Myocyte (in vitro differentiated cells): ENCODE results near the gene IL21. TPM values are rescaled to one million over a fixed set of nuclear protein-coding genes. Genes with fewer than 3 reads are reported as not detected.
A peak's percentile ranks its signal among the peaks of the same experiment; 100 is the strongest.
"Not testable (repeated sequence)": the region's sequence is repeated elsewhere in the genome, so short reads cannot be mapped to it uniquely, and the experiment has no call there.

Source experiments
- DNase-seq: peaks from one replicate; pipeline ENCODE4 v3.0.0-alpha.2; 2012; ENCODE audit warnings: low read depth
- polyA plus RNA-seq: library from polyadenylated mRNA; unstranded; fragments of >200 nt; gene quantifications from one replicate; pipeline ENCODE4 v1.2.1, GENCODE V29; 2012; ENCODE audit warnings: missing spikeins
- total RNA-seq: library from RNA; depleted of rRNA; stranded (reverse); fragments of >200 nt; gene quantifications from 2 replicates; pipeline ENCODE4 v1.2.3, GENCODE V29; 2014

IL21 gene
- total RNA-seq = not detected in 2 replicates
- polyA plus RNA-seq = not detected

DNA sequence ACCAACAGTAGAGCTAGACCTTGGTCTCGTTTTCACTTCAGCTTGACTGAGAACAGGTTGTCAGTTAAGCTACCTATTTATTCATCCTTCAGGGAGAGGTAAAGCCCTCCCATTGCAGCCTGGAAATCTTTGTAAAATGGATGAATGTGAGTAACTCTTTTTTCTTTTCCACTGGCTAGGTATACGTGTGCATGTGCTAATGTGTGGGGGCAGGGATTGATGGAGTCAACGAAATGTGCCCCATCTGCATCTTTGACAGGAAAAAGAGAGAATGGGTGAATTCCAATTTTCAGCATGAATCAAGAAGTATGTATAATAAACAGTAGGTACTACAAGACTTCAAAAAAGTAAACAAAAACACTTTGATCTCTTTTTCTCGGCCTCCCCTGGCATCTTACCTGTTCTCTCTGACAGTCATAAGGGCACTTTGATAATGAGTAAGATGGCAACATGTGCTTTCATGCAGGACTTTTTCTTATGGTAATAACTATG is at the start of gene IL21:
TSS of gene IL21 (minus strand) at position 51 of the 492 bp plus-strand sequence. CDS start 55 bp downstream, outside the sequence.
- DNase-seq = no peak

DNA sequence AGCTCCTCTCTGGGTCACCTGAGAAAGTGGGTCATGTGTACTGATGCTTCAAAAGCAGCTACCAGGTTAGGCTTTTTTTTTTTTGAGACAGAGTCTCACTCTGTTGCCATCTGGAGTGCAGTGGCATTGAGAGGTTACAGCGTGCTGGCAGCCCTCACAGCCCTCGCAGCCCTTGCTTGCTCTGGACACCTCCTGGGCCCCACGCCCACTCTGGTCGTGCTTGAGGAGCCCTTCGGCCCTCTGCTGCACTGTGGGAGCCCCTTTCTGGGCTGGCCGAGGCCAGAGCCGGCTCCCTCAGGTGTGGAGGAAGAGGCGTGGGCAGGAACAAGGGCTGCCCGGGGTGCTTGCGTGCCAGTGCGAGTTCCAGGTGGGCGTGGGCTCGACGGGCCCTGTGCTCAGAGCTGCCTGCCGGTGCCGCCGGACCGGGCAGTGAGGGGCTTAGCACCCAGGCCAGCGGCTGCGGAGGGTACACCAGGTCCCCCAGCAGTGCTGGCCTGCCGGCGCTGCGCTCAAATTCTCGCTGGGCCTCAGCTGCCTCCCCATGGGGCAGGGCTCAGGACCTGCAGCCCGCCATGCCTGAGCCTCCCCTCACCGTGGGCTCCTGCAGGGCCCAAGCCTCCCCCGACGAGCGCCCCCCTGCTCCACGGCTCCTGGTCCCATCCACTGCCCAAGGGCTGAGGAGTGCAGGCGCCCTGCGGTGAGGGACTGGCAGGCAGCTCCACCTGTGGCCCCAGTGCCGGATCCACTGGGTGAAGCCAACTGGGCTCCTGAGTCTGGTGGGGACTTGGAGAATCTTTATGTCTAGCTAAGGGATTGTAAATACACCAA is 49.3 kb upstream of the IL21 start:
- no peak for DNase-seq

DNA sequence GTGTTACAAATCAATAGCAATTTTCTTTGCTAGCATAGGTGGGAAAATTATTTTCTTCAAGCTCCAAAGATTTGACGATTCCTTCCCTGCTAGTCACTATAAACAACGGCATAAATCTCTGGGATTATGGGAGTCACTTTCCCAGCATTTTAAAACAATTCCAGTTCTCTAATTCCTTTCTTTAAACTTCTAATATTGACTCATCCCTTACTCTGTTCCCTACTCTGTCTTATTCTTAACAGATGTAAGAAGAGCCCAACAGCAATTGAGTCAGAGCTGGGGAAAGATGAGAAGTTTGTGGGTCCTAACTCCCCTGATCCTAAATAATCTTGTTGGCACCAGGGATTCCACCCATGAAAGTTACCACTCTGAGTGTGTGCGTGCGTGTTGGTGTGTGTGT is 47.4 kb upstream of the IL21 start:
- DNase-seq = peak; percentile 62

DNA sequence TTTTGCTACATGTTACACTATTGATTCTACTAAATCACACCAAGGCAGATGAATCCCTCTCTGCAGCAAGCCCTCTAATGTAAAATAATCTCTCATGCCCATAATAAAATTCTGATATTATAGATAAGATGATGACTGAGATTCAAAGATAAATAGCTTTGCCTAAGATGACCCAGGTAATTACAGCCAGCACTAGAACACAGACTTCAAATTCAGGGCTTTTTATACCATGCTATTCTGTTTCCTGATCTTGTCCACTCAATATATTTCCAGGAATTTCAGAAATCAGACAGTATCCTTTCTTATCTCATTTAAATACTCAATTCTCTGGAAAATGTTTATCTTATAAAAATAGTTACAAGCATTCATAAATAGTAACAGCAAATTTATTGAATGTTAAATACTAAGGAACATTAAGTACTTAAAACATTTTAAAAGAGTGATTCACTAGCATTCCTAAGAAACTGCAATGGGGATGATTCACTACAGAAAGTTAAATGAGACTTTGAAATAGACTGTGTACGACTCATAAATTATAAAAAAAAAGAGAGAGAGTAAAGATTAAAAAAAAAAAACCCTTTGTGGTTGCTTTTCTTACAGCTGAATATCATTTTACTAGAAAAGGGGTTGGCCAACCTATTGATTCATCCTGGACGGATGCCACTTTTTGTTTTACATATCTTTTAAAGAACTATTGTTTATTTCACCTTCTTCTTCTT is 45.8 kb upstream of the IL21 start:
- peak; percentile 64 for DNase-seq

DNA sequence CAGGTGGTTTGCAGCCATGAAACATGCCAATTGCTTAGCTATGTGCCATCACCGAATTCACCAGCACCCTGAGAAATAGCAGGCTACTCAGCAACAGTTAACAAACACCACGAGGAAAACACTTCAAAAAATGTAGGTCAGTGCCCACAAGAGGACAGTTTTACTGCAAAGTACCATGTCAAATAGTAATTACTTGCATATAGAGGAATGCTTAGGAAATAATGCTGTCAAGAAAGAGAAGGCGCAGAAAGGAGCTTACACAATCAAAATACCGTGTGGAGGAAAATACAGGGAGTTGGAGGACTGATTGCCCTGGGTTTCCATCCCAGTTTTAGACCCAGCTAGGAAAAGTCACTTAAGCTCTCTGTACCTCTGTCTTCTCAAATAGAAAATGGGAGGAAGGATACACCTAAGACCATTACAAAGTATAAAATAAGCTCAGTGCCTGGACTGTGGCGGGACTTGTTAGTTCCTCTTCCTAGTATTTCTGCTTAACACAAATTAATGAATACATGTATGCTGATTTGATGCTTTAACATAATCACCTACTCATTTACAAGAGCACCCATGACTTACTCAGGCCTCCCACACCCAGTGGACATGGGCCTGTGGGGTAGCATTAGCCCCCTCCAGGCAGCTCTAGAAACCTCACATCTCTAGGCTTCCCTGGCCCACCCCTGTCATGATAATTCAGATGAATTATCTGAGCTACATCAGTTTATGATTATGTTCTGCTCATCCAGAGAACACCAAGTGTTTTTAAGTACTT is 44.5 kb upstream of the IL21 start:
- no peak for DNase-seq

DNA sequence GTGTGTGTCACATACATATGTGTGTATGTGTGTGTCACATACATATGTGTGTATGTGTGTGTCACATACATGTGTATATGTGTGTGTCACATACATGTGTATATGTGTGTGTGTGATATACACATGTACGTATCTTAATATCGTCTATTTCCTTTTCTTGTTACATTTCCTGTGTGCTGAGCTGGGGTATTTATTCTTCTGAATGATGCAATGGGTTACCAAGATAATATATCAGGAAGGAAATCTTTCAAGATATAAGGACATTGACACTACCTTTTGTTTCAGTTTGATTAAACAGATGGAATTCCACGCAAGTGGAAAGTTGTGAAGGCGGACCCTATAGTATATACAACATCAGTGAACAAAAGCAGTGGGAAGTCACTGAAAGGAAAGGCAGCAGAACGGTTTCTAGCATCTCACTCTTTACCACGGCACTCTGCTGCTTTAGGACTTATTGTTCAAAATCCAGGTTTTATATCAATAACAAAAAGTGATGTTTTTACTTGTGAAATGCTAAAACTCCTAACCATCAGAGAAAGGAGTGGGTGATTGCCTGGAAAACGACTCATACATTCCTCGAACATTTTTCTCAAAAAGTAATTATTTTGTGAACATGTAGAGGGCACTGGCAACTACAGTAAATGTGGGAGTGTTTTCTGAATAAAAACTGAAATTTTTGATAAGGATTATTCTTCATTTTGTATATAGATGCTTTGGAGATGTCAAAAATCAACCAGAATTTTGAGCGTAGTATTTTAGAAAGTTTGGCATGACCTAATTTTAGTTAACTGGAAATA is 43.1 kb upstream of the IL21 start:
- DNase-seq = no peak

DNA sequence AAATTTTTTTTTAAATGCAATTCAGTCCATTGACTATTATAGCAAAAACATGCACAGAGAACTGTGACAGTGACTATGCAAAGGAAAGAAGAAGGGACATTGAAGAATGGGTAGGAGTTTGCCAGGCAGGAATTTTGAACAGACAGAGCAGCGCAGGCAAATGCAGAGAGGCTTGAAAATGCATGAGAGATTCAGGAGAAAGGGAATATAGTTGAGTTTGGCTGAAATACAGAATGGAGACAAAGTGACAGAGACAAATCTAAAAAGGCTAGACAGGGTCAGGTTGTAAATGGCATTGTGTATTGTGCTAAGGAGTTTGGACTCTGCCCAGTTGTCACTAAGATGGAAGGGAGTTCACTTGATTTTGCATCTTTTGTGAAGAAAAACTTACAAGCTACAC is 42.4 kb upstream of the IL21 start:
- DNase-seq = no peak

DNA sequence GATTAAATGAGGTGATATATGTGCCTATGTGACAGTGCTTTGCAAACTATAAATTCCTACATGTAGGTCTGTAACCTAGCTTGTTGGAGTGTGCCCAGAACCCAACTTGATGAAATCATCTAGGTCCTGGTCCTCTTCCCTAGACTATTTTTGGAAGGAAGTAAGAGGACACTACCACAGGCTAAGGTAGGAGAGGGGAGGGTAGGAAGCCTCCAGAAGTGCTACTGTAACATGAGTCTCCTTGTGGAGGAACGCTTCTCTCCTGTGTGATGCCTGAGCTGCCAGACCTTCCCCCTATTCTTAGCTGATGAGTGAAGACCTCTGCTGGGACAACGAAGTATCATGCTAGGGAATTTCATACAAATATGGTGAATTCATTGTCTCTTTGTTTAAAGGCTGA is 41.8 kb upstream of the IL21 start:
- DNase-seq = peak; percentile 77

DNA sequence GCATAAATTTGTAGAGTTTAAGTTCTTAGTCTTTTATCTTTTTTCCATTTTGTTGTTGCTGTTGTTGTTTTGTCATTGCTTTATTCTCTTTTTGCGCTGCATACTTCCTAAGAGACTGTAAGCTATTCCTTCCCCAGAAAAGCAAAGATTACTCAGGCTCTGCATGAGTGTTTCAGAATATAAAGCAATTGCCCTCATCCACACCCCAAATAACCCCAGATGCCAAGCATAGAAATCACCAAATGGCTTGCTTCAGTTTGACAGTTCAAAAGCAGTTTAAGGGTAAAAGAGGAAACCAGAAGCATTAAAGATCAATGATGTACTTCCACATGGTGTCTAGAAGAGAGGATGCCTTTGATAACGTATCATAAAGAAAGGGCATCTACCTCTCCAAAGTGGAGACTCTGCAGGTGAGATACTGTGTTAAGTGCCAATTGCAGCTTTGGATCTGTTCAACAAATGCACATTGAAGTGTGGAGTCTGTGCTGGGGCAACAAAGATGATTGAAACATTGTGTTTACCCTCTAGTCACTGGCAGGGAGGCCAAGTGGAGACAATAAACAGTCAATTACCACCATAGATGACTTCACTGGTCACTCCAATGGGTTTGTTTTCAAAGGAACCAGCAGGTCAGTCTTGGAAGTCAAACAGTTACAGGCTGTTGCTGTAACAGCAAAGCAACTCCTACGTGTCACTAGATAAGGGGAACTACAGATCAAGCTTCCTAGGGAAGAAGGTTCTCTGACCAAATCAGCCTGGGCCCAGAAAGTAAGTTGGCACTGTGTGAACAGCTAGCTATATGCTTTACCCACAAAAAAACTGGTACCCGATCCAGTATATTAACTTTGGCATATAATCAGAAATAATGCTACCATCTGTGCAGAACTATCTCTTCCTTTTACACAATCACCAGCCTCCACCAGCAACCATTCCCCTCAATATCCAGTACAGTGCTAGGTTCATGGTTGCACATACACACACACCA is 40.6 kb upstream of the IL21 start:
- no peak for DNase-seq

DNA sequence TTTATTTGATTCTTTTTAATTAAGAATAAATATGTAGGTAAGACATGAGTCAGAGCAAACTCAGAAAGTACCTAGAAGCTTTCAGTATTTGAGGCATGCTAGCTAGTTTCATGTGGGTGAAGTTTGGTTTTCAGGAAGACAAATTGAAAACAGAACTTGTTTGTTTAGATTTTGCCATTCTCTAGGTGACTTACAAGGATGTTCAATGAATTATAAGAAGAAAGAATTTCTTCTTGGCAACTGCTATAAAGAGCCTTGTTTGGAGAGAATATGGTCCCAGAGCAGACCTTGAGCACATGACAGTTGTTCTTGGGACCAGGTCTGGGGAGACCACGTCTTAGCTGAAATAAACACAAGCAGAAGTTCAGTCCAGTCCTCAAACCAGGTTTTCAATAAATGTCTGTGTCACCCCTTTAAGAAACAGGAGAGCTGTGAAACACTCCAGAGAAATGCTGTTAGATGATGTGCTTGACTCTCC is 38.0 kb upstream of the IL21 start:
- no peak for DNase-seq

DNA sequence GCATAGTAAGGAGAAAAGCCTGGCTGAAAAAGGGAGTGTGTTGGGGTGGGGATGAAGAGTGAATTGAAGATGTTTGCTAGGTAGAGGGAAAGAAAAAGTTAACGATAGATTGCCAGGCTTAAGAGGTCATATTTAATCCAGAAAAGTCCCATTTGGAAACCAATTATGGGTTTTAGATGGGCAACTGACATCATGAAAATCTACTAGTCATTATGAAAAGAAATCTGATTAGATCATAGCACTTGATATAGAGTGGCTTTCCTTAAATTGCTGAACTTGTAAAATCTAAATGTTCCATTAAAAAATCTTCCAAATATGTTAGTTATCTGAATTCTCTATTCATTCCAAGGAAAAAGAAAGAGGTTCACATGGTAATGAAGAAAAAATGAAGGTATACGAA is 37.5 kb upstream of the IL21 start:
- DNase-seq = no peak

DNA sequence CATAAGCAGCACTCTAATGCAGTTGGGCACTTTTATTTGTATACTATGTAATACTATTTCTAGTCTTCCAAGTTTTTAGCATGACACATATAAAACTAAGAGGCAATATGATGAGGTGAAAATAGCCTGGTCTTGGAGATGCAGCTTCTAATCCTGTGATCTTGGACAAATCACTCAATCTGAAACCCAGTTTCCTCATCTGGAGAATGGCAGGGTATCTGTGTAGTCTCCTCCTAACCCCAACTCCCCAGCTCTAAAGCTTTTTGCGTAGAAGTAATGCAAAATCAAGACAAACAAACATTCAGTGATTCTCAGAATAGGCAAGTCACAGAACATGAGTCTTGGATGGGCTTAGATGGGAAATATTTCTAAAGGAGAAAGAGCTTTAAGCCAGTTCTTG is 36.7 kb upstream of the IL21 start:
- no peak for DNase-seq

DNA sequence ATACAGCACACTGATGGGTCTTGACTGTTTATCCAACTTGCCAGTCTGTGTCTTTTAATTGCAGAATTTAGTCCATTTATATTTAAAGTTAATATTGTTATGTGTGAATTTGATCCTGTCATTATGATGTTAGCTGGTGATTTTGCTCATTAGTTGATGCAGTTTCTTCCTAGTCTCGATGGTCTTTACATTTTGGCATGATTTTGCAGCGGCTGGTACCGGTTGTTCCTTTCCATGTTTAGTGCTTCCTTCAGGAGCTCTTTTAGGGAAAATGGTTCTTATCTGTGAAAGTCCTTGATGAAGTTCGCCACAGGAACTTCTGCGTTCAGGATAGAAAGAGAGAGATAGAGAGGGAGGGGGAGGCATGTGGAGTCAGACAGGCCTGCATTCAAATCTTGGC is 35.7 kb upstream of the IL21 start:
- not testable (repeated sequence) for DNase-seq

DNA sequence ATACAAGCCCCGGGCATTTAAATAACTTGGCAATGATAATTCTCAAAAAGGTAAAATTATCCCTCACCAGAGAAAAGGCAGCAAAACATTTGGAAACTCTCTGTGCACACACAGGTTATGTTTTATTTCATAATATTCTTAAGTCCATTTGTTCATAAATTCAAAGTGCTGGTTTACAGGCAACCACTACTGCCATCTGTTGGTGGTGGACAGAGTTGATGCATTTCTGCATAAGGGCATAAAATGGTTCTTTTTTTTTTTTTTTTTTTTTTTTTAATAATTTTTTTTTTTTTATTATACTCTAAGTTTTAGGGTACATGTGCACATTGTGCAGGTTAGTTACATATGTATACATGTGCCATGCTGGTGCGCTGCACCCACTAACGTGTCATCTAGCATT is 31.5 kb upstream of the IL21 start:
- DNase-seq = peak; percentile 65

DNA sequence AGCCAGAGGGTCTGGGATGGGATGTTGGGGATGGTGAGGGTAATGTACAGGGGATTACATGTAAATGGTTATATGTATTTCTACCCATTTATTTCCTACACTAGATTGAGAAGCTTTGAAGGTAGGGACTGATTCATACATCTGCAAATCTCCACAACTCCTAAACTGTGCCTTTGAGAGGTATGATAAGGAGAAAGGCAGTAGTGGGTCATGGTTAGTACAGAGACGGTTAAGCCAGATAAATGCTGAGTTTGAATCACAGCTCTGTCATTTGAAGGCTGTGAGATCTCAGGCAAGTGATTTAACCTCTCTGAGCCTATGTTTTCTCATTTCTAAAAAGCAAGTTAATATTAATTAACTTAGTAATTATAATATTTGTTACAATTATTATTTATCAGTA is 29.3 kb upstream of the IL21 start:
- no peak for DNase-seq

DNA sequence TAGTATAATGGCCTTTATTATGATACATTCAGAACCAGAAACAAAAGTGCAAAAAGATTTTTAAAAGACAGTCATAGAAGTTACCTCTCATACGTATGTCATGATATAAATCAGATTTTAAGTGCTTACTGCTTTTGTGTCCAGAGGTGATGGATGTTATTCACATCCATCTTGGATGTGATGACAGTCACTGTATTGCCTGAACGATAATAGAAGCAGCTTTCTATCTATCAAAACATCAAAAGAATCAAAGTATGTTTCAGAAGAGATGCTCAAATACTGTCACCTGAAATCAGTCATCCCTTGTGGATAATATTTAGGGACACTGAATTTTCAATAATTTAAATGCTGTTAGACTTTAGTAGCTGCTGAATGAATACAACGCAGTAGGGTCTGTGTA is 26.8 kb upstream of the IL21 start:
- DNase-seq = no peak

DNA sequence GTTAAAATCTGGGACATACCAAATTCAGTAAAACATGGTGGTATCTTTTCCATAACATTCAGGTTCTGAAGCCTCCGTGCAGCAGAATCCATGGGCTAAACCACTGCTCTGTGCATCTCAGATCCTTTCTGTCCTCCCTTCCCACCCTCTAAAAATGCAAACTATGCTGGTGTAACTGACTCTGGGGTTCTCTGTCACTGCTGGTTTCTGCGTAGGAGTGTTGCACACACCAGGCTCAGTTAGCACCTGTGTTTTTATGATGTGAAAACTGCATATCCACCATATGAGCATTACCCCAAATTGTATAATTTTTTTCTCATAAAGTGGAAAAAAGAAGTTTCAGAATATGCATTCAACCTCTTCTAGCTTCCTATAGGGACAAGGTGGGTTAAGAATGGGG is 22.4 kb upstream of the IL21 start:
- no peak for DNase-seq

DNA sequence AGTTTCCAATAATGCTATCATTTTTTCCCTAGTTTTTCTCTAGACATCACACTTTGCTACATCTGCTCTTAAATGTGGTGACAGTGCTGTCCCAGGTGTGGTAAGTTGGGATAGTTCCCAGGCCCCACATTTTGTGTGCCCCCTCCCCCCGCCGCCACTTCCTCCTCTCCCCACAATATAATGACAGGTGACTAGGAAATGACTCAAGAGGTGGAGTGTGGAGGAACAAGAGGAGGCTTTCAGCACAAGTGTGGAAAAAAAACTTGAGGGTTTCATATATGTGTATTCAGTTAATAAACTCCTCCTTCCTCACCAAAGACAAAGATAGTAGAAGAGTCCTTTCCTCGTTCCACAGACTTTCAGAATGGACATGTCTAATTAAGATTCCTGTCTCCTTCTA is 18.3 kb upstream of the IL21 start:
- peak; percentile 11 for DNase-seq

DNA sequence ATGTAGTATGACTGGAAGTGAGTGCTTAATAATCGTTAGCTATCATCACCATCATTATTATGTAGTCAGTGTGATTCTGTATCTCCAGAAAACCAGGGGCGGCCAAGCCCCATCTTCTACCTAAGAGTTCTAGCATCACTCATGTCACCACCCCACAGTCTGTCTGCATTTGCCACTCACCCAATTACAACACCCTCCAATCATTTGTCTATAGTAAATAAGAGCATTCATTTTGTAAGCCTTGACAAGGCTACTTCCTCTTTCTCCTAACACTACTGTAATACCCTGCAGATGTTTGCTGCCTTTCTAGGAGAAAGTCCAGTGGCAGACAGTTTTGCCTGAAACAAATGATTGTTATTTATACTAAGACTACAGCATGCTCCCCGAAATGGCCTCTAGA is 15.8 kb upstream of the IL21 start:
- no peak for DNase-seq

DNA sequence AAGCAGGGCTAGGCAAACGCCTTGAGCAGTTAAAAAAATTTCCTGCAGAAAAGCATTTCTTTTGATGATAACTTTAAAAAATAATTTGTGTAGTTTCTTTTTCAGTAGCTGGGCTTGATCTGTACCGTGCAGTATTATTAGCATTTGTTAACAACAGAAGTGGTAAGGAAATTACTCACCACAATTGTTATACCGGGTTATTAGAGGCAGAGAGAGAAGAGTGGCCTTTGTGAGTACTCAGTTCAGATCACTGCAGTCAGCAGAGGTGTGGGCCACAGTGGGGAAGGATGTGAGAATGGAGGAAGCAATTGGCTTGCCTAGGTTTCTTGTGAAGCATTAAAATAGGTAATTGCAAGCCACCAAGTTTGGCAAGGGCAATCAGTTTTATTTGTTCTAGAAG is 14.3 kb upstream of the IL21 start:
- no peak for DNase-seq
